Right lobe of liver (tissue), 6 donors: ENCODE data around the gene MACROD2. TPM values are rescaled to one million over a fixed set of nuclear protein-coding genes. Genes with fewer than 3 reads are reported as not detected.

Source experiments
- ATAC-seq, 4 donors: fragments of 200-7000 bp; cut with Tn5 transposase; one replicate each; pipeline ENCODE4 v1.9.1; 2020; ENCODE audit warnings: mild to moderate bottlenecking in 4 of 4, moderate library complexity in 4 of 4
- DNase-seq, 3 donors: peaks; one replicate each; pipeline ENCODE4 v3.0.0-alpha.2; 2020
- H3K27ac ChIP-seq, 3 donors: fragments of 200-600 bp; one replicate each; pipeline ENCODE4 v1.8.0; 2022
- H3K27me3 ChIP-seq, 2 donors: fragments of 200-600 bp; one replicate each; pipeline ENCODE4 v1.8.0; 2022
- H3K36me3 ChIP-seq, 4 donors: fragments of 200-600 bp; sonication (generic) in 1 of 4; one replicate each; pipeline versions ENCODE4 v1.5.1 to v1.8.0; 2017 to 2022; ENCODE audit warnings: control low read depth in 1 of 4
- H3K4me1 ChIP-seq, 4 donors: fragments of 200-600 bp; sonication (generic) in 1 of 4; one replicate each; pipeline versions ENCODE4 v1.5.1 to v1.8.0; 2017 to 2022; ENCODE audit warnings: control low read depth in 1 of 4
- H3K4me3 ChIP-seq, 3 donors: fragments of 200-600 bp; one replicate each; pipeline ENCODE4 v1.8.0; 2022
- H3K9me3 ChIP-seq, 4 donors: fragments of 200-600 bp; sonication (generic) in 1 of 4; one replicate each; pipeline versions ENCODE4 v1.5.1 to v1.8.0; 2017 to 2022; ENCODE audit warnings: control low read depth in 1 of 4
- CTCF ChIP-seq, 4 donors: fragments of 200-600 bp in 3 of 4; fragments of 450-650 bp in 1 of 4; IDR thresholded peaks; one replicate each; pipeline versions ENCODE4 v1.5.1 to v1.8.0; 2016 to 2022; ENCODE audit warnings: antibody characterized with exemption in 4 of 4, mild to moderate bottlenecking in 2 of 4
- POLR2A ChIP-seq: fragments of 450-650 bp; IDR thresholded peaks from one replicate; pipeline ENCODE4 v1.6.1; 2017; ENCODE audit warnings: antibody characterized with exemption, mild to moderate bottlenecking
- WGBS: methylation state at CpG from one replicate; pipeline ENCODE4 v1.1.6; 2018; ENCODE audit warnings: low coverage, low lambda C conversion rate; ENCODE audit not compliant: insufficient coverage; ENCODE audit errors: missing lambda C conversion rate; 5-methylcytosine and 5-hydroxymethylcytosine counted together
- intact Hi-C, 2 donors: fragments of 100-400 bp; cut with DNase I; formaldehyde crosslinking; loops; one replicate each; pipeline versions ENCODE4 v1.11.2 to v1.14.1; 2022
- total RNA-seq, 6 experiments: library from RNA; depleted of rRNA in 2 of 6; stranded (reverse); fragments of >200 nt in 2 of 6; fragmentation: NEBNext Ultra II Directional in 3 of 6; extraction: Animal tissue kit (Norgen Biotek cat#: 25700) in 3 of 6; gene quantifications; one replicate each; pipeline versions ENCODE4 v1.1.0 to v1.2.4, GENCODE V29; 2016 to 2023
- donor health status: DM: no; HTN: yes; CAD: no.
- donor health status: DM: no; HTN: no; CAD: no.
- donor health status: DM: no; HTN: no; CAD: no.
- donor health status: DM: no; HTN: yes; CAD: no.
- donor health status: DM: no; HTN: yes; CAD: no.

The MACROD2 gene
- total RNA-seq, 6 experiments from 2014 or later, result 1.2 to 5.5 (median 3.3) TPM

- Histone ChIP-seq H3K4me1 (no peaks in the 10 kb centered on the region), H3K27me3 (no peaks in the 10 kb centered on the region), H3K27ac (no peak overlapping the region), H3K4me3 (no peak overlapping the region), H3K9me3 (no peaks in the 10 kb centered on the region), H3K36me3 (no peaks in the 10 kb centered on the region)
- DNase-seq (no peak), ATAC-seq (no peak)
- no peak for TF ChIP-seq CTCF (IDR thresholded peaks at IDR 0.05)
- TF ChIP-seq POLR2A, result no peak
- 61% methylated on average over 9 of the region's 9 CpGs for WGBS
- intact Hi-C loops, result no loop called here
These were observed 2054.3 kb downstream of the MACROD2 start for GRCh38 chr20:16049529-16050093.

- no peak for ATAC-seq
- 44% methylated on average over 1 of the region's 1 CpG for WGBS
These were observed 2055.1 kb downstream of the MACROD2 start for GRCh38 chr20:16050366-16050765.

GRCh38 chr20:16051968-16052367 is 2056.7 kb downstream of the MACROD2 start:
- WGBS, result 43% methylated on average over 1 of the region's 1 CpG
- DNase-seq, result no peak

More at GRCh38 chr20:16050366-16050765, 2055.1 kb downstream of the MACROD2 start:
- DNase-seq, result no peak
- H3K36me3 ChIP-seq, result no peaks in the 10 kb centered on the region
- no peaks in the 10 kb centered on the region for H3K27me3 ChIP-seq
- H3K4me1 ChIP-seq, result no peaks in the 10 kb centered on the region
- no peak overlapping the region for H3K4me3 ChIP-seq
- intact Hi-C loops, result no loop called here
- no peak for TF ChIP-seq CTCF (IDR thresholded peaks at IDR 0.05)
- no peak for TF ChIP-seq POLR2A
- H3K9me3 ChIP-seq, result no peaks in the 10 kb centered on the region
- H3K27ac ChIP-seq, result no peak overlapping the region

GRCh38 chr20:16052456-16052855 is 2057.1 kb downstream of the MACROD2 start:
- 68% methylated on average over 4 of the region's 4 CpGs for WGBS
- Histone ChIP-seq H3K27me3 (no peaks in the 10 kb centered on the region), H3K4me3 (no peak overlapping the region), H3K4me1 (no peaks in the 10 kb centered on the region), H3K27ac (no peak overlapping the region), H3K9me3 (no peaks in the 10 kb centered on the region), H3K36me3 (no peaks in the 10 kb centered on the region)
- TF ChIP-seq POLR2A (no peak), CTCF (IDR thresholded peaks at IDR 0.05) (no peak)
- intact Hi-C loops, result no loop called here
- ATAC-seq (no peak), DNase-seq (no peak)

More at GRCh38 chr20:16051968-16052367, 2056.7 kb downstream of the MACROD2 start:
- no peaks in the 10 kb centered on the region for H3K36me3 ChIP-seq
- H3K27me3 ChIP-seq, result no peaks in the 10 kb centered on the region
- no peak overlapping the region for H3K4me3 ChIP-seq
- TF ChIP-seq CTCF (IDR thresholded peaks at IDR 0.05) (no peak), POLR2A (no peak)
- no peaks in the 10 kb centered on the region for H3K9me3 ChIP-seq
- intact Hi-C loops, result no loop called here
- no peaks in the 10 kb centered on the region for H3K4me1 ChIP-seq
- no peak overlapping the region for H3K27ac ChIP-seq
- no peak for ATAC-seq

- TF ChIP-seq CTCF (IDR thresholded peaks at IDR 0.05) (no peak), POLR2A (no peak)
- DNase-seq, result no peak
- H3K4me1 ChIP-seq, result no peaks in the 10 kb centered on the region
- WGBS, result 74% methylated on average over 2 of the region's 3 CpGs
- H3K27me3 ChIP-seq, result no peaks in the 10 kb centered on the region
- H3K9me3 ChIP-seq, result no peaks in the 10 kb centered on the region
- no peak for ATAC-seq
- H3K36me3 ChIP-seq, result no peaks in the 10 kb centered on the region
- no peak overlapping the region for H3K4me3 ChIP-seq
- no peak overlapping the region for H3K27ac ChIP-seq
- intact Hi-C loops, result no loop called here
These were observed 2059.7 kb downstream of the MACROD2 start for GRCh38 chr20:16054985-16055384.
